ENCODE results near the gene PAX7.

DNA sequence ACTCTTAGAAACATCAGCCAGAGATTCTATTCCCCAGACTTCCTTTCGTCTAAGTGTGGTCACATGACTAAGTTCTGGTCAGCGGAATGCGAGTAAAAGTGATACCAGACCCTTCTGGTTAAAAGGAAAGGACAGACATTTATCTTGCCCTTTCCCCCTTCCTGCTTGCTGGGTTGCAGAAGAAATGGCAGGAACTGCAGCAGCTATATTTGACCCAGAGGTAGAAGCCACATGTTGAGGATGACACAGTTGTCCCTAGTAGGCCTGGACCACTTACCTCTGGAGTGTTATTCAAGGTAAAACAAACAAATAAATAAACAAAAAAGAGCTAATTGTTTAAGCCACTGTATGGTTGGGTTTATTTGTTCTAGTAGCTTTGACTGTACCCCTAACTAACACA, 155.5 kb downstream of the PAX7 start:
- TF ChIP-seq, protein P1, sequence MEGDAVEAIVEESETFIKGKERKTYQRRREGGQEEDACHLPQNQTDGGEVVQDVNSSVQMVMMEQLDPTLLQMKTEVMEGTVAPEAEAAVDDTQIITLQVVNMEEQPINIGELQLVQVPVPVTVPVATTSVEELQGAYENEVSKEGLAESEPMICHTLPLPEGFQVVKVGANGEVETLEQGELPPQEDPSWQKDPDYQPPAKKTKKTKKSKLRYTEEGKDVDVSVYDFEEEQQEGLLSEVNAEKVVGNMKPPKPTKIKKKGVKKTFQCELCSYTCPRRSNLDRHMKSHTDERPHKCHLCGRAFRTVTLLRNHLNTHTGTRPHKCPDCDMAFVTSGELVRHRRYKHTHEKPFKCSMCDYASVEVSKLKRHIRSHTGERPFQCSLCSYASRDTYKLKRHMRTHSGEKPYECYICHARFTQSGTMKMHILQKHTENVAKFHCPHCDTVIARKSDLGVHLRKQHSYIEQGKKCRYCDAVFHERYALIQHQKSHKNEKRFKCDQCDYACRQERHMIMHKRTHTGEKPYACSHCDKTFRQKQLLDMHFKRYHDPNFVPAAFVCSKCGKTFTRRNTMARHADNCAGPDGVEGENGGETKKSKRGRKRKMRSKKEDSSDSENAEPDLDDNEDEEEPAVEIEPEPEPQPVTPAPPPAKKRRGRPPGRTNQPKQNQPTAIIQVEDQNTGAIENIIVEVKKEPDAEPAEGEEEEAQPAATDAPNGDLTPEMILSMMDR (IDR thresholded peaks at IDR 0.05): no peak
- TF ChIP-seq POLR2AphosphoS5 (IDR thresholded peaks at IDR 0.05) (no peak), POLR2A (IDR thresholded peaks at IDR 0.05) (no peak), EP300 (IDR thresholded peaks at IDR 0.05) (no peak)

All from sigmoid colon (tissue), 4 donors.